GM21447 (cell line): Measurements from ENCODE around the gene CKS2.
A peak's percentile ranks its signal among the peaks of the same experiment; 100 is the strongest.
"Not testable (repeated sequence)": the region's sequence is repeated elsewhere in the genome, so short reads cannot be mapped to it uniquely, and the experiment has no call there.

Experiments used
- ATAC-seq: cut with Tn5 transposase; IDR thresholded peaks from one replicate; pipeline ENCODE4 v1.9.1; 2021; ENCODE audit not compliant: unreplicated experiment

CKS2 gene

DNA sequence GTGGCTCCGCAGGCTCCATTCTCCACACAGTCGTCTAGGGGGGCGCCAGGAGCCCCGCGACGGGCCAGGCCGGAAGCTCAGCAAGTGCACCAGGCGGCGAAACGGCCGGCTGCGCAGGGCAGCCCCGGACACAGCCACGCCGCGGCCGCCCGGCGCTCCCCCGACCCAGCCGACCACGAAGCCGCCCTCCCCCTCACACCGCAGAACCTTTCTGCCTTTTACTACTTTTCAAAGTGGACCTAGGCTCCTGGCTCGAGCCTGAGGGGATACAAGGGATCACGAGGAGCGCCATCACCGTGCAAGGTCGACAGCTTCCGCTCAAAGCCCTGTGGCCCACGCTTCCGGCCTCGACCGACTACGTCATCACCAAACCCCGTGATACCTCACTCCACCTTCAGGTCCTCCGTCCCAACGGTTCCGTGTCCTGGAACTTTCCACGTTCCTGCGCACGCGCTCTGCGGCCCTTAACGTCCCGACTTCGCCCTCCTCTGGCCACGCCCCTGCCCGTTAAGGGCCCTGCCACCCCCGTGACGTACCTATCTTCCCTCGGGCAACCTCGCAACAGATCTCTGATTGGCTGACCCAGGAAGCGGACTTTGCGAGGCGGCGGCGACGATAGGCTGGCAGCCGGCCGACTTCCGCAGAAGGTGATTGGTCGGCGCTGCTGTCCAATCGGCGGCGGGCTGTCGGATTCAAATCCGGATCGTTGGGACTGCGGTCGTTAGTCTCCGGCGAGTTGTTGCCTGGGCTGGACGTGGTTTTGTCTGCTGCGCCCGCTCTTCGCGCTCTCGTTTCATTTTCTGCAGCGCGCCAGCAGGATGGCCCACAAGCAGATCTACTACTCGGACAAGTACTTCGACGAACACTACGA, at the start of gene CKS2:
TSS of gene CKS2 (plus strand) at position 721 of the 871 bp plus-strand sequence. CDS start at position 819, 98 bp downstream.
- ATAC-seq = peak; percentile 90

DNA sequence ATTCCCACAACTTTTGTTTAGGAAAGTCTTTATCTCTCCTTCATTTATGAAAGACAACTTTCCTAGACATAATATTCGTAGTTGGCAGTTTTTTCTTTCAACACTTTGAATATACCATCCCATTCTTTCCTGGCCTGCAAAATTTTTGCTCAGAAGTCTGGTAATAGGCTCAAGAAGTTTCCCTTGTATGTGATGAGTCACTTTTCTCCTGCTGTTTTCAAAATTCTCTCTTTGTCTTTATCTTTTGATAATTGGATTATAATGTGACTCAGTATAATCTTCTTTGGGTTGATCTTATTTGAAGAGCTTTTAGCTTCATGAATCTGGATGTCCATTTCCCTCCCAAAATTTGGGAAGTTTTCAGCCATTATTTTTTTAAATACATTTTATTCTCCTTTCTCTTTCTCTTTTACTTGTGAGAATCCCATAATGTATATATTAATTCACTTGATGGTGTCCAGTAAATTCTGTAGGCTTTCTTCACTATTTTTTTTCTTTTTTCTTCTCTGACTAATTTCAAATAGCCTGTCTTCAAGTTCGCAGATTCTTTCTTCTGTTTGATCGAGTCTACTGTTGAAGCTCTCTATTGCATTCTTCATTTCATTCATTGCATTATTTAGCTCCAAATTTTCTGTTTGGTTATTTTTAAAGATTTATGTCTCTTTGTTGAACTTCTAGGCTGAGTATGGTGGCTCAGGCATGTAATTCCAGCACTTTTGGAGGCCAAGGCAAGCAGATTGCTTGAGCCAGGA, 37.3 kb upstream of the CKS2 start:
- ATAC-seq = no peak

DNA sequence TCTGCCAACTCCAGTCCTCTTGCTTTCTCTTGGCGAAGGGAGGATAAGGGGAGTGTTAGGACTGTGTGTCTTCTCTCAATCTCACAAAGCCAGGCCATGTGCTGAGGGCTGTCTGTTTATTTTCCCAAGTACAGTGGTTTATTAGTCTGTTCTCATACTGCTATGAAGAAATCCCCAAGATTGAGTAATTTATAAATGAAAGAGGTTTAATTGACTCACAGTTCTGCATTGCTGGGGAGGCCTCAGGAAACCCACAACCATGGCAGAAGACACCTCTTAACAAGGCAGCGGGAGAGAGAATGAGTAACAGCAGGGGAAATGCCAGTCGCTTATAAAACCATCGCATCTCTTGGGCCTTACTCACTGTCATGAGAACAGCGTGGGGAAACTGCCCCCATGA, 36.2 kb upstream of the CKS2 start:
- no peak for ATAC-seq

DNA sequence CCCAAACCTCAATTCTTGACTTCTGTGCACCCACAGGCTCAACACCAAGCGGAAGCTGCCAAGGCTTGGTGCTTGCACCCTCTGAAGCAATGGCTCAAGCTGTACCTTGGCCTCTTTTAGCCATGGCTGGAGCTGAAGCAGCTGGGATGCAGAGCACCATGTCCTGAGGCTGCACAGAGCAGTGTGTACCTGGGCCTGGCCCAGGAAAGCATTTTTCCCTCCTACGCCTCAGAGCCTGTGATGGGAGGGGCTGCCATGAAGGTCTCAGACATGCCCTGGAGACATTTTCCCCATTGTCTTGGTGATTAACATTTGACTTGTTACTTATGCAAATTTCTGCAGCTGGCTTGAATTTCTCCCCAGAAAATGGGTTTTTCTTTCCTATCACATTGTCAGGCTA, 35.0 kb upstream of the CKS2 start:
- ATAC-seq = not testable (repeated sequence)

DNA sequence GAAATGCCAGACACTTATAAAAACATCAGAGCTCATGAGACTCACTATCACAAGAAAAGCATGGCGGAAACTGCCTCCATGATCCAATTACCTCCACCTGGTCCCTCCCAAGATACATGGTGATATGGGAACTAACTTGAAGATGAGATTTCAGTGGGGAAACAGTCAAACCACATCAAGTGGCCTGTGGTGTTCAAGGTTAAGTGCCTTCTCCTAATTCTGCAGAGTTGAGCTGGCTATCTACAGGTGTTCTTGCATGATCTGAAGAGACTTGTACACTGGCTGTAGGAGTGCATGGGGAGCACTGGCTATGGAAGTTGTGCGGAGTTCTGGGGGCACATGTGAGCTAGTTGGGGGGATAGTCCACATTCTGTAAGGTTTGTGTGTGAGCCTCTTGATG, 34.0 kb upstream of the CKS2 start:
- ATAC-seq = no peak

DNA sequence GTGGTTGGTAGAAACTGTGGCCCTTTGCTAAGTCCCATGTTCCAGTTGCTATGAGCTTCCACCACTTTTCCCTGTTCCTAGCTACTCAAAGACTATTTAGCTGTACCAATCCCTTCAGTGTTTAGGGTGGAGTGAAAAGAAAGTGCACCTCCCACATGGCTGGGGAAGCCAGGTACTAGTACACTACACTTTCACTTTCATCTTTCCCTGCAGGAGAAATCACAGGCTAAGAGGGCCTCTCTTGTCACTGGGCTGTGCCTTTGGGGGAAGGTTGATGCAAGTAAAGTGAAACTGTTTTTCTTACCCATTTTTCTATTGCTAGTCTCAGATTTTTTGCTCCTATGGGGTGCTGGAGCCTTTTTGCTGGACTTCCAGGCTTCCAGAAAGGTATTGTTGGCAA, 33.5 kb upstream of the CKS2 start:
- no peak for ATAC-seq

DNA sequence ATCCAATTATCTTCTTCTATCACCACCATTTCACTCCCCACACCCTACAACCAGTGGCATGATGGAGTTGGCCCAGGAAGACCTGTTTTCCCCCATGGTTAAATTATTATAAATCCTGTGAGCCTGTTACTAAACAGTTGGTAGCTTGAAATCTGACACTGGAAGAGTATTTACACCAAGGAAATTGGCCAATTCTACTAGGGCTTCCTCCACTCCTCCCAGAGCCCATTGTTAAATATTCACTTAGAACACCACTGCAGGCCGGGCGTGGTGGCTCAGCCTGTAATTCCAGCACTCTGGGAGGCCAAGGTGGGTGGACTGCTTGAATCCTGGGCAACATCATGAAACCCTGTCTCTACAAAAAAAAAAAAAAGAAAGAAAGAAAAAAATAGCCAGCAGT, 32.4 kb upstream of the CKS2 start:
- ATAC-seq = no peak

DNA sequence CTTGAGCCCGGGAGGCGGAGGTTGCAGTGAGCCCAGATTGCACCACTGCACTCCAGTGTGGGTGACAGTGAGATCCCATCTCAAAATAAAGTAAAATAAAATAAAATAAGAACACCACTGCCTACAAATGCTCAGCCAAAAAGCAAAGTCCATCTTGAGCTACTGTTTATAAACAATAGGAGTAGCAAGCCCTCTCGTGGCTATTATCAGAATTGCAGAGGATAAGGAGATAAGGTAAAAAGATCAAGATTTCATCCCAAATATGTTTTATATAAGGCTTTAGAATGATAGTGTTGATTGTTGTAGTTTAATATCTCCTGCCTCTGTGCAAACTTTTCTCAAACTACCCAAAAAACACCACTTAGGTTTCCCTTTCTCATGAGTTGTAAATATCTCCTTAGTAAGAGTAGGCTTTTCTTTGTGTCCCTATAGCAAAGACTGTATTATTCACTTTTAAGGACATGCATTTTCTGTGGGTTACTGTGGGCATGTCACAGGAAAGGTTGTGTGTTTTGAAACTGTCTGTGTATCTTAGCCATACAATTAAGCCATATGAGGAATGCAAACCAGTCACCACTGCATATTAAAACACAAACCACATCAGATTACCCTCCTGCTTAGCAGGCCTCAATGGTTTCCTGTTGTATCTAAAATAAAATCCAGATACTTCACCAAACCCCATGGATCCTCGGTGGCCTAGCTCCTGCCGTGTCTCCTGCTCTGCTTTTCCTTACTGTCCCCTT, 31.8 kb upstream of the CKS2 start:
- no peak for ATAC-seq

DNA sequence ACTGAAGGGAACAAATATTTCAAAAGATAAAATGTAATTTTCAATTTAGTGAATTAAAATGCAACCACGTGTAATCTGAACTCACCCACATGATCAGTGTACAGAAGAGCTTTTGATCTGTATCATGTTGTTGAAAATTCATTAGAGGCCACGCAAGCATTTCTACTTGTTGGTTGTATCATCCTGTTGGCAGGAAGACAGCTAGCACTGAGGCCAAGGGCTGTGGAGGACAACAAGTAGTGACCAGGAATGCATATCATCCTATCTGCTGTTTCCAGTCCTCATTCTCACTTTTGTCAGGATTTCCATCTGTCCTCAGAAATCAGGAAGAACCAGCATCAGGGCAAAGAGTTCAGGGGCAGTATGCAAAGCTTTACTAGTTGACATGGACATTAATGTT, 29.9 kb upstream of the CKS2 start:
- no peak for ATAC-seq

DNA sequence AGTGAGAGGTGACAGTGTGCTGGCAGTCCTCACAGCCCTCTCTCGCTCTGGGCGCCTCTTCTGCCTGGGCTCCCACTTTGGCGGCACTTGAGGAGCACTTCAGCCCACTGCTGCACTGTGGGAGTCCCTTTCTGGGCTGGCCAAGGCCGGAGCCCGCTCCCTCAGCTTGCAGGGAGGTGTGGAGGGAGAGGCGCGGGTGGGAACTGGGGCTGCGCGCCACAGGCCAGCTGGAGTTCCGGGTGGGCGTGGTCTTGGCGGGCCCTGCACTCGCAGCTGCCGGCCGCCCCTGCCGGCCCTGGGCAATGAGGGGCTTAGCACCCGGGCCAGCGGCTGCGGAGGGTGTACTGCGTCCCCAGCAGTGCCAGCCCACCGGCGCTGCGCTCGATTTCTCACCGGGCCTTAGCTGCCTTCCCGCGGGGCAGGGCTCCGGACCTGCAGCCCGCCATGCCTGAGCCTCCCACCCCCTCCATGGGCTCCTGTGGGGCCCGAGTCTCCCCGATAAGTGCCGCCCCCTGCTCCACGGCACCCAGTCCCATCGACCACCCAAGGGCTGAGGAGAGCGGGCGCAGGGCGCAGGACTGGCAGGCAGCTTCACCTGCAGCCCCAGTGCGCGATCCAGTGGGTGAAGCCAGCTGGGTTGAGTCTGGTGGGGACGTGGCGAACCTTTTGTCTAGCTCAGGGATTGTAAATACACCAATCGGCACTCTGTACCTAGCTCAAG, 28.6 kb upstream of the CKS2 start:
- not testable (repeated sequence) for ATAC-seq

DNA sequence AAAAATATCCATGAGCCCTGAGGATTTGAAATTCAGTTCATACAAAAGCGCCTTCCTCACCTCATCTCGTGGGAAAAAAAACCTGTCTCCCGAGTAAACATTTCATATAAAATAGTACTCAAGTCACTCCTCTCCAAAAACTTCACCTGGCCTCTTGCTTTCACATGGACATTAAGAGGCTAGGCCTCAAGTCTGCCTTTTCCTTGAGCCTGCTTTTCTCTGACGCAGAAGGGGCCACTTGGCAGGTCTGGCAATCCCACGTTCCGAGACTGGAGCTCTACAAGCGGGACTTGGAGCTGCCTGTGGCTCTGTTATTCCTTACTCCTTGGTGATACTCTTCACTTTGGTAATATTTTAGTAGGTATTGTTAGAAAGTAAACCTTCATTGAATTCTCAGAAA, 26.9 kb upstream of the CKS2 start:
- no peak for ATAC-seq

DNA sequence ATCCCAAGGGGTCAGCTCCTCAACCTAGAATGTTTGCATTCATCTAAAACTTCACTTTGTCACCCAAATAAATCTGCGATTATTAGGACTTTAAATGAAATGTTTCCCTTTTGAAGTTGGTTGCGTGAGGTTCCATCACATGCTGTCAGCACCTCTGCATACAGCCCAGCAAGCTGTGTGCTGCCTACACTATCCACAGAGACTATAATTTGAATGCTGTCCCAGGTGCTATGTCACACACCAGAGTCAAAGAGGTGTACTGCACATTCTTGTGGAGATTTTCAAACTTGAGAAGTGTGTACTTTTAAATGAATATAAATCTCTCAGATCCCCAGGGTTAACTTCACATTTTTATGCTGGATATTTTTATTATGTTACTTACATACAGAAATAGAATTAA, 19.3 kb upstream of the CKS2 start:
- no peak for ATAC-seq

DNA sequence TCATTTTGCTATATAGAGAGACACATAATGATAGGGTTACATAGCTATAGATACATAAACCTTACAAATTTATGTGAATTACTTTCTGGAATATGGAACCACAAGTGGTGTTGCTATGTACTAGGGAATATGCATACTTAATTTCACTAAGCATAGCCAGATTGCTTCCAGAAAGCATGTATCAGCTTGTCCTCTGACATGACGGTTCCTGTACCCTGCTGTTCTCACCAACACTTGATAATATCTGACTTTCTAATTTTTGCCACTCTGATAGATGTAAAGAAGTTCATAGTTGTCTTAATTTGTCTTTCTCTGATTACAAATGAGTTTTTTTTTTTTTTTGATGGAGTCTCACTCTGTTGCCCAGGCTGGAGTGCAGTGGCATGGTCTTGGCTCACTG, 18.0 kb upstream of the CKS2 start:
- ATAC-seq = no peak

DNA sequence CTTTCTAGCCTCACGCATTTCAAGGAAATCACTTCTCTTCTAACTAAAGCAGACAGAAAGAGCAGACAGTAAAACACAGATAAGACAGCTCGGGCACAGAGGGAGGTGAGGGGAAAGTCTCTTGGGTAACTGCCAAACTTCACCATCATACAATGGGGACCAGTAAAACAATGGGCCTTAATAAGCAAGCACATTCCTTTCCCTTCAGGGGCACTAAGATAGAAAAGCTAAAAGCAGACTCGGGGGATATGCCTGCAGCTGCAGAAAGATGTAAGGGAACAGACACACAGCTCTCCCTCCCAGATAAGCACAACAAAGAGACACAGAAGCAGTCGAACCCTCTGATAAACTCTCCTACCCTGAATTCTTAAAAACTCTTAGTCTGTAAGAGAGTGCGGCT, 15.6 kb upstream of the CKS2 start:
- no peak for ATAC-seq

DNA sequence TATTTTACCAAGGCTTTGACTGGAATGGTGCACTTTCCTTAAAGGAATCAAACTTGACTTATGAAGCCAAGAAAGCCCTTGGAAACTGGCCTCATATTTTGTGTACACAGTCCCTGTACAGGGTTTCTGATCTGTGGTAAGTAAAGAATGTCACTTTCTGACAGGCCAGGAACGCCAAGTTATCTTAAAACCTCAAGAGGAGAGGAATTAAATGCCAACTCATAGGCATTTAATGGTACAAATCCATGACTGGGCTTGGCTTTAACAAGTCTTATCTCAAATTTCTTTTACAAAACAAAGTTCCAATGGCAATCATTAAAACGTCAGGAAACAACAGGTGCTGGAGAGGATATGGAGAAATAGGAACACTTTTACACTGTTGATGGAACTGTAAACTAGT, 9.0 kb upstream of the CKS2 start:
- not testable (repeated sequence) for ATAC-seq

DNA sequence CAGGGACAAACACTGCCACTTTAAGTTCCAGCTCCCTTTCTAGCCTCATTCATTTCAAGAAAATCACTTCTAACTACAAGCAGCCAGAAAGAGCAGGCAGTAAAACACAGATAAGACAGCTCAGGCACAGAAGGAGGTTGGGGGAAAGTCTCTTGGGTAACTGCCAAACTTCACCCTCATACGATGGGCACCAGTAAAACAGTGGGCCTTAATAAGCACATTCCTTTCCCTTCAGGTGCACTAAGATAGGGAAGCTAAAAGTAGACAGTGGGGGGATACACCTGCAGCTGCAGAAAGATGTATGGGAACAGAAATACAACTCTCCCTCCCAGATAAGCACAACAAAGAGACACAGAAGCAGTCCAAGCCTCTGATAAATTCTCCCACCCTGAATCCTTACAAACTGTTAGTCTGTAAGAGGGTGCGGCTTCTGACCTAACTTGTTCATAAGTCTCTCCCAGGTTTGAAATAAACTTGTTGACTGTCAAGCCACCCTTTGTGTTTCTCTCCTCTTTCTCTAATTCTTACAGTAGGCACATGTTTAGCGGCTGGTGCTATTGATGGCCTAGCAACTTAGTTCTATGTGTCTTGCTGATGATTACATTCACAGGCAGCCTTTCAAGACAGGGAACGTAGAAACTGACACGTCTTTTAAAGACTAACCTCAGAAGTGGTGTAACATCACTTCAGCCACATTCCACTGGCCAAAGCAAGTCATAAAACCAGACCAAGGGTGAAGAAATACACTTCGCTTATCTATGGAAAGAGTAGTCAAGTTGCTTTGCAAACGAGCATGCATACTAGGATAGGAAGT, 6.8 kb upstream of the CKS2 start:
- no peak for ATAC-seq

DNA sequence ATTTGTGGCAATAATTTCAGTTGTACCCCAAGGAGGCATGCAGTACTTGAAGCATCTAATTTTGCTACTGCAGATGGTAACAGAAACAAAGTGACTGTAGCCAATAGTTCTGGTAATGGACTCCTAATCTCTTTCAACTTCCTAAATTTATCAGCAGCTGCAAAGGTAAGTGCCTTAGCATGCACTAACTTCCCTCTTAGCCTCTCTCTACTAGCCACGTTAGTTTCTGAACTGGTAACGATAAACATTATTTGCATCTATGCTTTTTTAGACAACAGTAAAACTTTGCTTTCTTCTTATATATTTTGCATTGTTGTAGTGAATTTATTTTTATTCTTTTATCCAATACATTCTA, 6.2 kb upstream of the CKS2 start:
- no peak for ATAC-seq

DNA sequence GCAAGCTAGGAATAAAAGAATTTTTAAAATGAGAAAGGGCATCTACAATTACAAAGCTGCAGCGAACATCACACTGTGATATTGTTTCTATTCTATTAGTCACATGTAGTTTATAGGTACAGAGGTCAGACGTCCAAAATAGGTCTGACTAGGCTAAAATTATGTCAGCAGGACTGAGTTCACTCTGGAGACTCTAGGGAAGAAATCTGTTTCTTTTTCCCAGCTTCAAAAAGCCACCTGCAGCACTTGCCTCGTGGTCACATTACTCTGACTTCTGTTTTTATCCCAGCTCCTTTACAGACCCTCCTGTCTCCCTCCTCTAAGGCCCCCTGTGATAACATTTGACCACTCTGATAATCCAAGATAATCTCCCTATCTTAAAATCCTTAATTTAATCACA, 5.1 kb upstream of the CKS2 start:
- ATAC-seq = no peak

DNA sequence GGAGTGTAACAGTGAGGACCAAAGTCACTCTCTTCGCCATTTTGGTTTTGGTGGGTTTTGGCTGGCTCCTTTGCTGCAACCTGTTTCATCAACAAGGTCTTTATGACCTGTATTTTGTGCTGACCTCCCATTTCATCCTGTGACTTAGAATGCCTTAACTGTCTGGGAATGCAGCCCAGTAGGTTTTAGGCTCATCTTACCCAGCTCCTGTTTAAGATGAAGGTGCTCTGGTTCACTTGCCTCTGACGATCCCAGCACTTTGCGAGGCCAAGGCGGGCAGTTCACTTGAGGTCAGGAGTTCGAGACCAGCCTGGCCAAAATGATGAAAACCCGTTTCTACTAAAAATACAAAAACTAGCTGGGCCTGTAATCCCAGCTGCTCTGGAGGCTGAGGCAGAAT, 1.8 kb upstream of the CKS2 start:
- no peak for ATAC-seq
